H9 (cell line): ENCODE results near the gene ERCC6L2. TPM values are rescaled to one million over a fixed set of nuclear protein-coding genes. Genes with fewer than 3 reads are reported as not detected.

ENCODE experiments used
- DNase-seq: peaks from one replicate; pipeline ENCODE4 v3.0.0-alpha.2; 2017
- H2AFZ ChIP-seq: one replicate; pipeline ENCODE4 v1.6.1; 2013; ENCODE audit warnings: mild to moderate bottlenecking, low read length, control low read depth, moderate library complexity
- H2AK5ac ChIP-seq: 2 replicates; pipeline ENCODE4 v1.6.1; 2013; ENCODE audit warnings: low read length, control low read depth, mixed read lengths; ENCODE audit not compliant: insufficient read length
- H2BK120ac ChIP-seq: one replicate; pipeline ENCODE4 v1.6.1; 2013; ENCODE audit warnings: low read depth, mild to moderate bottlenecking, low read length, control low read depth, inconsistent platforms; ENCODE audit not compliant: poor library complexity, severe bottlenecking
- H2BK12ac ChIP-seq: 2 replicates; pipeline ENCODE4 v1.6.1; 2013; ENCODE audit warnings: low read length, control low read depth, mixed read lengths, low read depth; ENCODE audit not compliant: insufficient read length
- H2BK15ac ChIP-seq: 2 replicates; pipeline ENCODE4 v1.6.1; 2013; ENCODE audit warnings: low read depth, low read length, control low read depth
- H2BK20ac ChIP-seq: one replicate; pipeline ENCODE4 v1.6.1; 2013; ENCODE audit warnings: low read depth, mild to moderate bottlenecking, low read length, control low read depth, inconsistent platforms; ENCODE audit not compliant: poor library complexity, severe bottlenecking
- H2BK5ac ChIP-seq: 2 replicates; pipeline ENCODE4 v1.6.1; 2013; ENCODE audit warnings: low read length, control low read depth, mixed read lengths; ENCODE audit not compliant: insufficient read length
- H3K14ac ChIP-seq: 2 replicates; pipeline ENCODE4 v1.6.1; 2013; ENCODE audit warnings: low read length, control low read depth; ENCODE audit not compliant: insufficient read depth
- H3K18ac ChIP-seq: 2 replicates; pipeline ENCODE4 v1.6.1; 2013; ENCODE audit warnings: low read depth, mild to moderate bottlenecking, mixed read lengths, low read length, control low read depth; ENCODE audit not compliant: insufficient read length
- H3K23ac ChIP-seq: 2 replicates; pipeline ENCODE4 v1.6.1; 2013; ENCODE audit warnings: low read length, control low read depth, mixed read lengths, low read depth; ENCODE audit not compliant: insufficient read length
- H3K23me2 ChIP-seq: 2 replicates; pipeline ENCODE4 v1.6.1; 2013; ENCODE audit warnings: low read depth, mild to moderate bottlenecking, mixed read lengths, low read length, control low read depth; ENCODE audit not compliant: insufficient read length, poor library complexity, severe bottlenecking
- H3K27ac ChIP-seq: 2 replicates; pipeline ENCODE4 v1.5.1; 2013; ENCODE audit warnings: low read length, control low read depth, mixed read lengths, low read depth; ENCODE audit not compliant: insufficient read length
- H3K27me3 ChIP-seq: 2 replicates; pipeline ENCODE4 v1.6.1; 2013; ENCODE audit warnings: low read length, control low read depth, inconsistent platforms; ENCODE audit not compliant: insufficient read depth
- H3K4ac ChIP-seq: 2 replicates; pipeline ENCODE4 v1.6.1; 2013; ENCODE audit warnings: low read depth, mild to moderate bottlenecking, control low read depth, inconsistent platforms, low read length, moderate library complexity
- H3K4me1 ChIP-seq: 2 replicates; pipeline ENCODE4 v1.6.1; 2013; ENCODE audit warnings: low read length, control low read depth, inconsistent platforms; ENCODE audit not compliant: insufficient read depth
- H3K4me2 ChIP-seq: 2 replicates; pipeline ENCODE4 v1.6.1; 2013; ENCODE audit warnings: low read length, control low read depth, mixed read lengths; ENCODE audit not compliant: insufficient read length, insufficient read depth
- H3K56ac ChIP-seq: 2 replicates; pipeline ENCODE4 v1.6.1; 2013; ENCODE audit warnings: low read depth, mild to moderate bottlenecking, mixed read lengths, low read length, control low read depth; ENCODE audit not compliant: insufficient read length
- H3K79me1 ChIP-seq: 2 replicates; pipeline ENCODE4 v1.6.1; 2013; ENCODE audit warnings: low read depth, mild to moderate bottlenecking, moderate library complexity, low read length, control low read depth, inconsistent platforms; ENCODE audit not compliant: insufficient read depth, poor library complexity, severe bottlenecking
- H3K79me2 ChIP-seq: 2 replicates; pipeline ENCODE4 v1.6.1; 2013; ENCODE audit warnings: low read length, control low read depth, inconsistent platforms; ENCODE audit not compliant: insufficient read depth
- H3K9ac ChIP-seq: 2 replicates; pipeline ENCODE4 v1.6.1; 2013; ENCODE audit warnings: low read length, control low read depth, mixed read lengths; ENCODE audit not compliant: insufficient read length; ENCODE audit errors: extremely low read depth
- H3K9me3 ChIP-seq: one replicate; pipeline ENCODE4 v1.6.1; 2013; ENCODE audit warnings: low read depth, low read length, inconsistent platforms; ENCODE audit not compliant: control insufficient read depth
- H3T11ph ChIP-seq: one replicate; pipeline ENCODE4 v1.6.1; 2013; ENCODE audit warnings: mild to moderate bottlenecking, low read length, control low read depth, inconsistent platforms
- H4K20me1 ChIP-seq: one replicate; pipeline ENCODE4 v1.6.1; 2013; ENCODE audit not compliant: control insufficient read depth, insufficient read length, insufficient read depth
- H4K5ac ChIP-seq: 2 replicates; pipeline ENCODE4 v1.6.1; 2013; ENCODE audit warnings: low read depth, mild to moderate bottlenecking, mixed read lengths, low read length, control low read depth; ENCODE audit not compliant: insufficient read length
- H4K8ac ChIP-seq: replicated peaks from 2 replicates; pipeline ENCODE4 v1.6.1; 2013; ENCODE audit warnings: low read length, control low read depth, mixed read lengths, low read depth; ENCODE audit not compliant: insufficient read length
- H4K91ac ChIP-seq: 2 replicates; pipeline ENCODE4 v1.6.1; 2013; ENCODE audit warnings: low read depth, mild to moderate bottlenecking, moderate library complexity, mixed read lengths, low read length, control low read depth; ENCODE audit not compliant: insufficient read length
- H3K27ac Mint-ChIP-seq, 3 experiments: 2 replicates in 2 of 3; 3 replicates in 1 of 3; pipeline ENCODE4 v1.8.0; 2020 to 2021; ENCODE audit warnings: mixed read lengths in 3 of 3, mild to moderate bottlenecking in 1 of 3, moderate library complexity in 1 of 3
- H3K27me3 Mint-ChIP-seq: 2 replicates; pipeline ENCODE4 v1.8.0; 2021; ENCODE audit warnings: low read depth, mild to moderate bottlenecking, moderate library complexity, mixed read lengths
- H3K36me3 Mint-ChIP-seq, 3 experiments: 2 replicates in 2 of 3; 3 replicates in 1 of 3; pipeline ENCODE4 v1.8.0; 2020 to 2021; ENCODE audit warnings: low read depth in 3 of 3, mixed read lengths in 3 of 3; ENCODE audit not compliant: insufficient read depth in 1 of 3
- H3K4me1 Mint-ChIP-seq, 2 experiments: 2 replicates each; pipeline ENCODE4 v1.8.0; 2020; ENCODE audit warnings: mixed read lengths in 2 of 2
- H3K4me3 Mint-ChIP-seq, 2 experiments: 2 replicates in 1 of 2; 3 replicates in 1 of 2; pipeline ENCODE4 v1.8.0; 2020 to 2021; ENCODE audit warnings: mild to moderate bottlenecking in 2 of 2, mixed read lengths in 2 of 2, moderate library complexity in 1 of 2
- H3K9me3 Mint-ChIP-seq, 2 experiments: 2 replicates in 1 of 2; 3 replicates in 1 of 2; pipeline ENCODE4 v1.8.0; 2020; ENCODE audit warnings: mild to moderate bottlenecking in 2 of 2, mixed read lengths in 2 of 2, moderate library complexity in 1 of 2
- WGBS: extraction: QIAGEN DNeasy Blood & Tissue Kit; methylation state at CpG from one replicate; pipeline ENCODE4 v1.1.7; 2013; ENCODE audit warnings: missing lambda C conversion rate, low lambda C conversion rate, mixed read lengths; ENCODE audit not compliant: insufficient read length; ENCODE audit errors: extremely low coverage; 5-methylcytosine and 5-hydroxymethylcytosine counted together
- total RNA-seq: library from RNA; stranded (reverse); gene quantifications from 2 replicates; pipeline ENCODE4 v1.2.1, GENCODE V29; 2021
- TF ChIP-seq, protein P1 (sequence below): fragments of 200-600 bp; sonication (generic); conservative IDR thresholded peaks from 3 replicates; pipeline ENCODE4 v1.8.0; 2021; ENCODE audit warnings: antibody characterized with exemption, mild to moderate bottlenecking

ERCC6L2 gene
- total RNA-seq, 1 experiment from 2014 or later, result 57.7 TPM

DNA sequence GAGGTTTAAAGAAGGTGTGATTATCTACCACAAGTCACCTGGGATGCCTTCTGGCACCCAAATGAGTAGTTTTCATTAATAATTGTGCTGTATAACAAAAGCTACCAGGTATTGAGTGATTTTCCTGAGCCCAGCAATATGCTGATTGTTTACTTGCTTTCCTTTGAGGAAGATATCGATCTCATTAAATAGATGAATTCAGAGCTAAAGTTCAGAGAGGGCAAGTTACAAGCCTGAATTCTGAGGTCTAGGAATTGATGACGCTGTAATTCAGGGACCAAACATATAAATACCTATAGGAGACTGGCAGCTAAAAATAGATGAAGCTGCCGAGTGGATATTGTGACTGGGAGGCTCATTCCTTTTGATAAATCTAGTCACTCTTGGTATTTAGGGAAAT, 1.1 kb downstream of the ERCC6L2 start:
- Histone ChIP-seq H3K79me1 (peaks cover 6% of the 10 kb centered on the region), H3K27ac (no peak overlapping the region), H3K4ac (no peak overlapping the region), H2BK20ac (no peak overlapping the region), H4K91ac (no peak overlapping the region), H3K18ac (no peak overlapping the region), H2BK15ac (no peak overlapping the region), H2BK120ac (no peak overlapping the region), H3K79me2 (peaks cover 5% of the 10 kb centered on the region; the same call in 1 of the 2 replicates), H3K23ac (no peak overlapping the region), H2AFZ (no peak overlapping the region), H4K5ac (no peak overlapping the region), H4K20me1 (no peaks in the 10 kb centered on the region), H2AK5ac (no peak overlapping the region), H2BK12ac (no peak overlapping the region), H3K56ac (no peak overlapping the region), H3K27me3 (no peaks in the 10 kb centered on the region), H3K23me2 (peaks cover 6% of the 10 kb centered on the region), H3K4me2 (no peak overlapping the region), H3K4me1 (peaks cover 3% of the 10 kb centered on the region; the same call in 1 of the 2 replicates), H3K9ac (no peak overlapping the region), H2BK5ac (no peak overlapping the region), H3K9me3 (no peaks in the 10 kb centered on the region), H3K14ac (no peak overlapping the region), H4K8ac (no peak overlapping the region), H3T11ph (no peak overlapping the region)
- H3K9me3 Mint-ChIP-seq, result no peaks in the 10 kb centered on the region
- peaks cover 9 to 12% of the 10 kb centered on the region in 2 experiments for H3K4me1 Mint-ChIP-seq
- H3K4me3 Mint-ChIP-seq, result no peak overlapping the region
- H3K27ac Mint-ChIP-seq, result peak overlapping the region in 2 of 3 experiments; percentile 99 to 100; a peak in 3 of 7 replicates
- TF ChIP-seq, protein P1, sequence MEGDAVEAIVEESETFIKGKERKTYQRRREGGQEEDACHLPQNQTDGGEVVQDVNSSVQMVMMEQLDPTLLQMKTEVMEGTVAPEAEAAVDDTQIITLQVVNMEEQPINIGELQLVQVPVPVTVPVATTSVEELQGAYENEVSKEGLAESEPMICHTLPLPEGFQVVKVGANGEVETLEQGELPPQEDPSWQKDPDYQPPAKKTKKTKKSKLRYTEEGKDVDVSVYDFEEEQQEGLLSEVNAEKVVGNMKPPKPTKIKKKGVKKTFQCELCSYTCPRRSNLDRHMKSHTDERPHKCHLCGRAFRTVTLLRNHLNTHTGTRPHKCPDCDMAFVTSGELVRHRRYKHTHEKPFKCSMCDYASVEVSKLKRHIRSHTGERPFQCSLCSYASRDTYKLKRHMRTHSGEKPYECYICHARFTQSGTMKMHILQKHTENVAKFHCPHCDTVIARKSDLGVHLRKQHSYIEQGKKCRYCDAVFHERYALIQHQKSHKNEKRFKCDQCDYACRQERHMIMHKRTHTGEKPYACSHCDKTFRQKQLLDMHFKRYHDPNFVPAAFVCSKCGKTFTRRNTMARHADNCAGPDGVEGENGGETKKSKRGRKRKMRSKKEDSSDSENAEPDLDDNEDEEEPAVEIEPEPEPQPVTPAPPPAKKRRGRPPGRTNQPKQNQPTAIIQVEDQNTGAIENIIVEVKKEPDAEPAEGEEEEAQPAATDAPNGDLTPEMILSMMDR, result no peak
- H3K27me3 Mint-ChIP-seq, result no peaks in the 10 kb centered on the region
- no CpG with 5 or more reads among the region's 3 CpGs for WGBS
- DNase-seq, result no peak
- peaks cover 3 to 9% (median 9%) of the 10 kb centered on the region in 3 experiments; a peak in 5 of 7 replicates for H3K36me3 Mint-ChIP-seq
